Stimulated activated CD8-positive, alpha-beta memory T cell treated with anti-CD3 and anti-CD28 coated beads, Interleukin-4, amount 100 ng/mL, for 1 hour (primary cell): ENCODE measurements around the gene ACTR1A.
A peak's percentile ranks its signal among the peaks of the same experiment; 100 is the strongest.
"Not testable (repeated sequence)": the region's sequence is repeated elsewhere in the genome, so short reads cannot be mapped to it uniquely, and the experiment has no call there.

Source experiments
- DNase-seq, 2 donors: peaks; one replicate each; pipeline ENCODE4 v3.0.0-alpha.2; 2020; ENCODE audit warnings: low read depth in 2 of 2, low spot score in 1 of 2

Gene ACTR1A

GRCh38 chr10:102454662-102455487, 47.6 kb downstream of the ACTR1A start:
- DNase-seq, result not testable (repeated sequence)

GRCh38 chr10:102453502-102453901, 49.0 kb downstream of the ACTR1A start:
- DNase-seq, result no peak

- DNase-seq, result no peak
Observed at GRCh38 chr10:102452672-102453340, 49.7 kb downstream of the ACTR1A start.

GRCh38 chr10:102451105-102451969, 51.2 kb downstream of the ACTR1A start, which contains the start of gene C10orf95:
Gene C10orf95, minus strand, starts transcription at chr10:102451543. Its CDS starts 450 bp downstream, at chr10:102451093.
- no peak for DNase-seq

- DNase-seq, result peak; percentile 61 to 79
Observed at GRCh38 chr10:102450374-102451104, 52.0 kb downstream of the ACTR1A start.

GRCh38 chr10:102450124-102450373, 52.5 kb downstream of the ACTR1A start:
- DNase-seq, result no peak

GRCh38 chr10:102449321-102450123, 53.0 kb downstream of the ACTR1A start:
- DNase-seq, result peak; percentile 53 to 75

- no peak for DNase-seq
Observed at GRCh38 chr10:102444851-102445250, 57.7 kb downstream of the ACTR1A start.

- DNase-seq, result no peak
Observed at GRCh38 chr10:102438374-102438773, 64.1 kb downstream of the ACTR1A start.

- DNase-seq, result no peak
Observed at GRCh38 chr10:102437515-102437914, 65.0 kb downstream of the ACTR1A start.

GRCh38 chr10:102436312-102436711, 66.2 kb downstream of the ACTR1A start:
- no peak for DNase-seq

- DNase-seq, result no peak
Observed at GRCh38 chr10:102435529-102436233, 66.8 kb downstream of the ACTR1A start.

GRCh38 chr10:102435133-102435497, 67.4 kb downstream of the ACTR1A start:
- DNase-seq, result no peak

- DNase-seq, result no peak
Observed at GRCh38 chr10:102434394-102435132, 67.9 kb downstream of the ACTR1A start.

GRCh38 chr10:102433619-102434046, 68.9 kb downstream of the ACTR1A start:
- no peak for DNase-seq

GRCh38 chr10:102432162-102432950, 70.2 kb downstream of the ACTR1A start, which contains the start of gene CUEDC2:
Gene CUEDC2, minus strand, starts transcription at chr10:102432574. Its CDS starts 7,386 bp downstream, at chr10:102425188.
- peak; percentile 88 to 91 for DNase-seq

GRCh38 chr10:102431452-102432124, 70.9 kb downstream of the ACTR1A start:
- no peak for DNase-seq
